GM19324 (cell line): ENCODE results near the gene KCNJ9.
"Not testable (repeated sequence)": the region's sequence is repeated elsewhere in the genome, so short reads cannot be mapped to it uniquely, and the experiment has no call there.

Experiments used
- ATAC-seq: cut with Tn5 transposase; IDR thresholded peaks from one replicate; pipeline ENCODE4 v1.9.1; 2021; ENCODE audit warnings: mild to moderate bottlenecking, moderate library complexity; ENCODE audit not compliant: unreplicated experiment, low FRiP score

The KCNJ9 gene

DNA sequence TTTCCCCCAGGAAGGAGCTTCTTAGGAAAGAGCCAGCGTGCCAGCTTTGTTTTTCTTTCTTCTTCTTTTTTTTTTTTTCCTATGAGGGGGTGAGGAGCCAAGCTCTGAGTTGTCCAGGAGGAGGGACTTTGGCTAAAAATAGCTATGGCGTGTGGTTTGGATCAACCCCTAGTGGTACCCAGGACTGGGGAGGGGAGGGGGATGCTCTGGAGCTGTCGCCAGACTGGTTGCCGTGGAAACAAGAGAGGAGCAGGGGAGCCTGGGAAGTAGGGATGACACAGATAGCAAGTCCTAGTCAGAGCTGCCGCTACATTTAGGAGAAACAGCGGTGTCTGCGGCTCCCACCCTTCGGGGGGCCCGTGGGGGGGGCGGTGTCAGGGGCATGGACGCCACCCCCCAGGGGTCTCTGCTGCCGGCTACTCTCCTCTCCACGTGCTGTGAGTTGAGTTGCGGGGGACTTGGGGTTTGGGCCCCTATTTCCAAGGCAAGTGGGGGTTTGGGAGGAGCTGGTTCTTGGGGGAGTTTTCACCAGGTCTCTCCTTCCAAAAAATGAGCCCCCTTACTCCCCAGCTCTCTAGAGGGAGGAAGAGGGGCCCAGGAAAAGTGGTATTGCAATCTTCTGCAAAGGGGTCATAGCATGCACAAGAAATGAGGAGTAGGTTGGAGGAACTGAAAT, at the start of gene KCNJ9:
Gene KCNJ9, plus strand, starts transcription at position 278 of the 676 bp plus-strand sequence. CDS start 2,493 bp downstream, outside the sequence.
- no peak for ATAC-seq

DNA sequence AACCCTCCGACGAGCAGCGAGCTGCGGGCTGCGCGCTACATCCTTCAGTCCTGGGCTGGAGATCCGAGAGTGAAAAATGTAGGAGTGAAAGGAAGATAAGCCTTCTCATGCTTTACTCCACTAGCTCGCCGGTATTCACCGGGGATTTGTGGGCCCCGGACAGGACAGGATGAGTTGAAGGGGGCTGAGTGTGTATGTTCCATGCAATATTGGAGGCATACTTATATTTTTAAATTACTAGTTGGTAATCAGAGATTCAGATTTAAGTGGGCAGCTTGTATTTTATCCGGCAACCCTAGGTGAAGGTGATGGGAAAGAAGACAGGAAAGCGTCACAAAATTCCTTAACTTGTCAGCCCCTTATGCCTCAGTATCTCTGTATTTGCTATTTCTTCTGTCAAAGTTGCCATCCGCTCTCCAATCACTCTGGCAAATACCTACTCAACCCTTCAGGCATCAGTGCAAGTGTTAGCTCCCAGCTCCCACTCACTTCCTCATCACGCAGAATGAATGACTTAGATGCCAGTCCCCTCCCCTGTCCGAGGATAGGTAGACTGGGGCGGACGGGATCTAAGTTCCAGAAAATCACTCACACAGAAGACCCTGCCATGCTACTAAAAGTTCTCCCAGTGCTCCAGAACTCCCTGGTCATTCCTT, 49.0 kb upstream of the KCNJ9 start:
- ATAC-seq: no peak

- ATAC-seq: no peak
These were observed 40.9 kb upstream of the KCNJ9 start for GRCh38 chr1:160040476-160040875.

GRCh38 chr1:160043543-160043942, 37.8 kb upstream of the KCNJ9 start:
- no peak for ATAC-seq

GRCh38 chr1:160045653-160046052, 35.7 kb upstream of the KCNJ9 start:
- no peak for ATAC-seq

DNA sequence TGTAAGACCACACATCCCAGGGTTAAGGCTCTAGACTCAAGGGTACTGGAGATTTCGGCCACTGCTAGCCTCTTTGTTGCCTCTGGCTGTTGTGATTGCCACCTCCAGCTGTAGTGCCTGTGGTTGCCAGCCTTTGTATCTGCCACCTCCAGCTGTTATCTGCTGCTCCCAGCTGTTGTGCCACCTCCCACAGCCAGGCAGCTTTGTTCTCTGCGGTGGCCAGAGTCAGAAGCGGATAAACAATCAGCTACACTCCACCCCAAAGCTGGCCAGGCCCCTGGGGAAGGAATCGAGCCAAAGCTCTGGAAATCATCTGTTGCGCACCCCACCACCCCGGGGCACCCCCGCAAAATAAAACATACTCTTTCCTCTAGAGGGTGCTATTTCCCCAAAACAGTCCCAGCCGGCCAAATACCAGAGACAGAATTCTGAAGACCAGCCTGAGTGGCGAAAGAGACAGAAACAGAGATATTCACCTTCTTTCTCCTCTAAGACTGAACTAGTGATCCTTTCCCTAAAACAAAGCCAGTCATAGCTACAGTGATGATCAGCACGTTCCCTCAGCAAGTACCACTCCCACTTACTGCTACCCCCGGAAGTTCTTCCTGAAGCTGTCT, 34.7 kb upstream of the KCNJ9 start:
- peak; percentile 48 for ATAC-seq

DNA sequence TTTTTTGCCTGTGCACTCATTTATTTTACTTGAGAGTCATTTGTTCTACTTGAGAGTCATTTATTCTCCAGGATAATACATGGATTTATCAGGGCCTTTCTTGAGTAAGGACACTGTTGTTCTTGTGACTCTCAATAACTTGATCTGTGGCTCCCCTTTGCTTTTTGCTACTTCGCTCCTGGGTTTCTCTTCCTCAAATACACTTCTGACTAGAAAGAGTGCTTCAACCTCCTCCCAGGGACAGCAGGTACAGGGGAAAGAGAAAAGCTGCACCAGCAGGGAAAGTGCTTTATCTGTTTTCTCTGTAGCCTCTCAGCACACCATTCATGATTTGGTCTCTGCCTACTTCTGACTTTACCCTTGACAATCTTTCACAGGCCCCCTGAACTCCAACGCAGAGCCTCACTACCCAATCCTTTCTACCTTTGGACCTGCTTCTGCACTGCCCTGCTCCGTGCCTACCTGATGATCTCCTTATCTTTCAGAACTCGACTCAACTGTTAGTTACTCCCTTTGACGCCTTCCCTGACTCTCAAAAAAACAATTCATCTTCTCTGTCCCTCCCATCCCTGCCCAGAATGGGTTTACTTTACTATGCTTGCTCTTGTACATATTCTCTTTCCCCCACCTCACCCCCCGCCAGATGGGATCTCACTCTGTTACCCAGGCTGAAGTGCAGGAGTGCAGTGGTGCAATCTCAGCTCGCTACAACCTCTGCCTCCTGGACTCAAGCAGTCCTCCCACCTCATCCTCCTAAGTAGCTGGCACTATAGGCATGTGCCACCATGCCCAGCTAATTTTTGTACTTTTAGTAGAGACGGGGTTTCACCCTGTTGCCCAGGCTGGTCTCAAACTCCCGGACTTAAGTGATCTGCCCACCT, 34.0 kb upstream of the KCNJ9 start:
- peak; percentile 39 for ATAC-seq

DNA sequence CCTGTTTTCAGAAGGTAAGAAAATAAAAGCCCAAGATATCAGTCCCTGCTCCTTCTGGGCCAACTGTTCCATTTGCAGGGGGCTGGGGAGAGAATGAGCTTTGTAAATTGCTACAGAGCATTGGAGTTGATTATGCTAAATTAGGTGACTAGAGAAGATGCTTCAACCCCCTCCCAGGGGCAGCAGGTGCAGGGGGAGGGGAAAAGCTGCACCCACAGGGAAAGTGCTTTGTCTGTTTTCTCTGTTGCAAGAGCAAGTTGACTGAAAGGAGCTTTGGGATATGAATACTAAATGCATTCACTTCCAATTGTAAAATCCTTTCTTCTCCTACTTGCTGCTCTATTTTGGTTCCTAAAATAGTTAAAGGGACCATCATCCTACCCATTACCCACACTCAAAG, 33.0 kb upstream of the KCNJ9 start:
- ATAC-seq: no peak

DNA sequence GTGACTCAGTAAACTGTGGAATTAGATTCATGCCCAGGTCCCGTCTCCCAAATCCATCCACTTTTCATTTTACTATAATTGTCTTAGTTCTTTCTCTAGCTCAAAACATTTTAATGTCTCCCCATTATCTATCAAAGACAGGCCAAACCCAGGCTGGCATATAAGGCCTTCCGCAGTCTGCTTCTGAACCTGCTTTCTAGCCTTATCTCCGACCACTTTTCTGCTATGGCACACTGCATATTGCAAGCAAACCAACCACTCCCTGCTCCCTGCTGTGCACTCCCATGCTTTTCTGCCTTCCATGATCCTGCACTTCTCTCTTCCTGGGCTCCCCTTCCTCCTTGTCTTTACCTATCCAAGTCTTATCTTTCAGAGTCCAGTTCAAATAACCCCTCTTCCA, 32.2 kb upstream of the KCNJ9 start:
- no peak for ATAC-seq

GRCh38 chr1:160050182-160050581, 31.2 kb upstream of the KCNJ9 start:
- not testable (repeated sequence) for ATAC-seq

DNA sequence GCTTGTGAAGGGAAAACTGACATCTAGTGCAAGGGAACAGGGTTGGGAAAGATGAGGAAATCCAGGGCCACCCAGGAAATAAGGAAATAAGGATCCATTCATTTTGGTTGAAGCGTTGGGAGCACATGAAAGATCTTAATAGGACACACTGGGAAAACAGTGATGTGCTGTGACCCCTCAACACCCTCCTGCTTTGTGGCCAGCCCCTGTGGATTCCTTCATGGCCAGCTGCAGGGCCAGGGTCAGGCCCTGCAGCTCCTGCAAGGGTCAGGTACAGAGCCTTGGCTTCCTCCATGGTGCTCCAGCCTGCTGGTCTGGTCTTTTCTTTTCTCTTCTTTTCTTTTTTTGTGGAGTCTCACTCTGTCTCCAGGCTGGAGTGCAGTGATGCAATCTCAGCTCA, 30.7 kb upstream of the KCNJ9 start:
- no peak for ATAC-seq

DNA sequence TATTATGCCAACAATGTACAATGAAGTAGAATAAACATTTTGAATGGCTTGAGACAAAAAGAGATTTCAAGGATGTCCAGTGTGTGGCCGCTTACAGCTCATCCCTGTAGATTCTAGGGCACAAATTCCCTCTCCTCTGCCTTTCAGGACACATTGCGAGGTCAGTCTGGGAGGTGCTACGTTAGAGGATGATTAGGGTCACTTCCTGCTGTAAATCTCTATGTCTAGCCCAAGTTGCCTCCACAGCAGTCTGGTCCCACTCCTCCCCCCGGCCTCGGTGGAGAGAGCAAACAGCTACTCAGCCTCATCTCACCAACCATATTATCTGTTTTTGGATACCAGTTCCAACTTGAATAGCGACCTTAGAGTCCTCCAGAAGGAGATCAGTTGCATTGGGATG, 28.4 kb upstream of the KCNJ9 start:
- no peak for ATAC-seq

GRCh38 chr1:160053548-160054365, 27.6 kb upstream of the KCNJ9 start:
- no peak for ATAC-seq

- ATAC-seq: no peak
These were observed 24.6 kb upstream of the KCNJ9 start for GRCh38 chr1:160056648-160057169.

DNA sequence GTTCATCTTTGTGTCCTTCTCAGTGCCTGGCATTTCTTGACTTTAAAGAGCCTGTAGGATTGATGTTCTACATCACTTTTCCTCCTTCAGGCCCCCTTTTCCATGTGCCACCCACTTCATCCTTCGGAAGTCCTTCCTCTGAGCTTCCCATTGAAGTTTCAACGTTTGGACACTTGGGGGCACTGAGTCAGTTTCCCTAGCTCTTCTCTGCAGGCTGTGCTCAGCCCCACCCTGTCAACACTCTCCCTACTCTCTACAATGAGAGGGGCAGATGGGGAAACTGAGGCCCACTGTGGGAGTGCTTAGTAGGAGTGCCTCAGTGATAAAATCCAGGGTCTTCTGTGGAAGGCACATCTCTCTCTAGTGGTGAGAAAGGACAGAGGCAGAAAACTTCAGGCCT, 23.3 kb upstream of the KCNJ9 start:
- ATAC-seq: no peak

DNA sequence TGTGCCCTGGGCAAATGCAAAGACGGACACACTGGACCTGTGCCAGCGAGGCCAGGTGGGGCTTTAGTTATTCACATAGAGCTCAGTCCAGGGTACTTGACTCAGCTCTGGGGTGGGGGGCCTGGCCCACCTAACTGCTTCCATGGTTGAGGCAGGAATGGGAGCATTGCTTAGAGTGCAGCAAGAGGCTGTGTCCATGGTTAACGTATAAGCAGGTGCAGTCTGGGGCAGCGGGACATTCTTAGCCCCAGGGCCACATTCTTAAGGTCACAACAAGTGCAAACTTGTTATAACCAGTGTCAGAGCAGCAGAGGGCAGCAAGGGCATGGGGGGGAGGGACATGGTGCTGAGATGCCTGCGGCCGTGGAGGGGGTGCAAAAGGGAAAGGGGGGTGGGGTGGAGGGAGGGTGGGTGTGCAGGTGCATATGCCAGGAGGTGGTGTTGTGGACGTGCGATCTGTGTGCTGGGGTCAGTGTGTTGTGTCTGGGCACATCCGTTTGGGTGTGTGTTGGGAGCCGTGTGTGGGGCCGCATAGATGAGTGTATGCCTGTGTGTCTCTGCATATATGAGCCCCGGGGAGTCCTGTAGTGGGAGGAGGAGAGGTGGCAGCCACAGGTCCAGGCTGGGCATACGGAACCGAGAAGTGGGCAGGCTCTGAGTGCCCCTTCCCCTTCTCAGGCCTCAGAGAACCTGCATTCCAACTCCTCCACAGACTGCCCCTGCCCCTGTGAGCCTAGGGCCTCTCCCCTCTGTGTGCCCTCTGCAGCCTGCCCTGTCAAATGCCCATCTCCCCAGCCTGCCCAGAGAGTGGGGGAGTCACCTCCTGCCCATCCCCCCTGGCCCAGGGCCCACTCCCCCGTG, 19.7 kb upstream of the KCNJ9 start:
- ATAC-seq: no peak

- ATAC-seq: no peak
These were observed 19.2 kb upstream of the KCNJ9 start for GRCh38 chr1:160062230-160062532.

- no peak for ATAC-seq
These were observed 18.2 kb upstream of the KCNJ9 start for GRCh38 chr1:160063176-160063575.

GRCh38 chr1:160064164-160064563, 17.2 kb upstream of the KCNJ9 start:
- no peak for ATAC-seq
